Neural progenitor cell (in vitro differentiated cells): Measurements from ENCODE around the gene TEX35. TPM values are rescaled to one million over a fixed set of nuclear protein-coding genes. Genes with fewer than 3 reads are reported as not detected.

Experiments used
- DNase-seq: peaks from one replicate; pipeline ENCODE4 v3.0.0-alpha.2; 2016; ENCODE audit warnings: low spot score
- H2AFZ ChIP-seq: fragments of 200-600 bp; sonication (generic); replicated peaks from 2 replicates; pipeline ENCODE4 v1.6.1; 2016; ENCODE audit warnings: antibody characterized with exemption
- H3F3A ChIP-seq: fragments of 200-600 bp; sonication (generic); 2 replicates; pipeline ENCODE4 v1.6.1; 2016; ENCODE audit warnings: antibody characterized with exemption, low read depth
- H3K27ac ChIP-seq: fragments of 200-600 bp; sonication (generic); 2 replicates; pipeline ENCODE4 v1.5.1; 2016; ENCODE audit warnings: mild to moderate bottlenecking
- H3K27me3 ChIP-seq: fragments of 200-600 bp; sonication (generic); 2 replicates; pipeline ENCODE4 v1.6.1; 2016; ENCODE audit warnings: mild to moderate bottlenecking, moderate library complexity
- H3K36me3 ChIP-seq: fragments of 200-600 bp; sonication (generic); 2 replicates; pipeline ENCODE4 v1.5.1; 2016
- H3K4me1 ChIP-seq: fragments of 200-600 bp; sonication (generic); 2 replicates; pipeline ENCODE4 v1.6.1; 2016; ENCODE audit warnings: mixed run types
- H3K4me2 ChIP-seq: fragments of 200-600 bp; sonication (generic); 2 replicates; pipeline ENCODE4 v1.6.1; 2016
- H3K4me3 ChIP-seq: fragments of 200-600 bp; sonication (generic); 2 replicates; pipeline ENCODE4 v1.5.1; 2016
- H3K79me2 ChIP-seq: fragments of 200-600 bp; sonication (generic); 2 replicates; pipeline ENCODE4 v1.6.1; 2016; ENCODE audit warnings: low read depth
- H3K9ac ChIP-seq: fragments of 200-600 bp; sonication (generic); 2 replicates; pipeline ENCODE4 v1.6.1; 2016
- H3K9me3 ChIP-seq: fragments of 200-600 bp; sonication (generic); 2 replicates; pipeline ENCODE4 v1.5.1; 2016; ENCODE audit warnings: low read depth
- H4K20me1 ChIP-seq: fragments of 200-600 bp; sonication (generic); 2 replicates; pipeline ENCODE4 v1.6.1; 2016; ENCODE audit warnings: low read depth
- H3K27ac Mint-ChIP-seq: 3 replicates; pipeline ENCODE4 v1.8.0; 2021; ENCODE audit warnings: mixed read lengths
- H3K27me3 Mint-ChIP-seq: 2 replicates; pipeline ENCODE4 v1.8.0; 2022; ENCODE audit warnings: low read depth, mild to moderate bottlenecking, inconsistent platforms, moderate library complexity, mixed read lengths; ENCODE audit not compliant: insufficient read depth
- H3K36me3 Mint-ChIP-seq: 3 replicates; pipeline ENCODE4 v1.8.0; 2021; ENCODE audit warnings: mixed read lengths
- H3K4me1 Mint-ChIP-seq: 3 replicates; pipeline ENCODE4 v1.8.0; 2021; ENCODE audit warnings: mixed read lengths
- H3K4me3 Mint-ChIP-seq: 3 replicates; pipeline ENCODE4 v1.8.0; 2021; ENCODE audit warnings: mild to moderate bottlenecking, moderate library complexity, mixed read lengths
- H3K9me3 Mint-ChIP-seq: 3 replicates; pipeline ENCODE4 v1.8.0; 2020; ENCODE audit warnings: mixed read lengths
- CTCF ChIP-seq: fragments of 200-600 bp; sonication (generic); IDR thresholded peaks from 2 replicates; pipeline ENCODE4 v1.5.1; 2017; ENCODE audit warnings: antibody characterized with exemption, mild to moderate bottlenecking
- EZH2 ChIP-seq: fragments of 200-600 bp; sonication (generic); IDR thresholded peaks from 2 replicates; pipeline ENCODE4 v1.6.1; 2017; ENCODE audit warnings: antibody characterized with exemption, mild to moderate bottlenecking, moderate library complexity
- EZH2phosphoT487 ChIP-seq: fragments of 200-600 bp; sonication (generic); IDR thresholded peaks from 2 replicates; pipeline ENCODE4 v1.6.1; 2017; ENCODE audit warnings: antibody characterized with exemption
- total RNA-seq: library from RNA; depleted of rRNA; stranded (reverse); fragments of >200 nt; gene quantifications from 2 replicates; pipeline ENCODE4 v1.2.3, GENCODE V29; 2015; ENCODE audit warnings: low replicate concordance

The TEX35 gene
- total RNA-seq, 1 donor from 2014 or later, result not detected

DNA sequence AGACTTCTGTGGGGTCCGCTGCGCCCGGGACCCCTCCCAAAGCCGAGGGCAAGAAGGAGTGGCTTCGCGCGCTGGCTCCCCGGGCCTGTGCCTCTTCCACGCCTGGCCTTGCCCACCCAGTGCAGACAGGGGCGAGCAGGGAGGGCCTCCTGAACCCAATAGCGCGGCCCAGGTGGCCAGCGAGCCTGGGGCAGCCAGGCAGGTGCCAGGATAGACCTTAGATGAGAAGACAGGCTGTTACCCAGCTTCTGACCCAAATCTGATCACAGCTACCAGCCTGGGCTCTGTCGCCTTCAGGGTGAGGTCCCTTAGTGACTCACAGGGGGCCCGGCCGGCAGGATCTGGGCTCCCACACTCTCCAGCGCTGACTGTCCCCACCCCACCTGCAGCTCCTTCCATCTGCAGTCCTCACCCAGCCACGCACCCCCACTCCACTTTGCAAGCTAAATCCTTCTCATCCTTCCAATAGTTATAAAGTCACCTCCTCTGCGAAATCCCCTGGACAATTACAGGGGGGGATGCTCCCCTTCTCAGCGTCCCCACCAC is 25.8 kb upstream of the TEX35 start:
- peaks cover 3% of the 10 kb centered on the region for H3K36me3 Mint-ChIP-seq
- Histone ChIP-seq H3K79me2 (no peaks in the 10 kb centered on the region), H2AFZ (no peak overlapping the region), H3K36me3 (no peaks in the 10 kb centered on the region), H3K27me3 (no peaks in the 10 kb centered on the region), H3F3A (no peaks in the 10 kb centered on the region), H3K4me2 (no peak overlapping the region), H3K9me3 (no peaks in the 10 kb centered on the region), H3K4me3 (no peak overlapping the region), H3K4me1 (peaks cover 5% of the 10 kb centered on the region), H3K9ac (no peak overlapping the region), H3K27ac (no peak overlapping the region), H4K20me1 (no peaks in the 10 kb centered on the region)
- no peak for TF ChIP-seq EZH2phosphoT487
- TF ChIP-seq CTCF, result no peak
- no peak for TF ChIP-seq EZH2
- peak overlapping the region; percentile 57 for H3K27ac Mint-ChIP-seq
- no peaks in the 10 kb centered on the region for H3K9me3 Mint-ChIP-seq
- no peak overlapping the region for H3K4me3 Mint-ChIP-seq
- peaks cover 8% of the 10 kb centered on the region for H3K27me3 Mint-ChIP-seq
- DNase-seq, result no peak
- peaks cover 6% of the 10 kb centered on the region for H3K4me1 Mint-ChIP-seq

DNA sequence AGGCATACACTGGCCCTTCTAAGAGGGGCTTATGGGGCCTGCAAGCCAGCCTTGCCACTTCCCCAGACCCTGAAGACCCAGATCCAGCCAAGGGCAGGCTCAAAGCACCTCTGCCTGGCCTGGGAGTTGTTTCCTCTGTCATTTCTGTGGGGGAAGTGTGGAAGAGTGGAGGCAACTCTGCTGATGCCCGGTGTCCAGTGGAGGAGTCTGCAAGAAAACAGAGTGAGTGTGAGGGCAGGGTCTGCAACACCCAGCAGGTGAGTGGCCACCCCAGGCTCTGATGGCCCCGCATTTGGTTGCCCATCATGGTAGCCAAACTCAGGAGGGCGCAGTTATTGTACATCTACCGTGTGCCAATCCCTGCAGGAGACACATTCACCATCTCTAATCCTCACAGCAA is 24.5 kb upstream of the TEX35 start:
- TF ChIP-seq EZH2phosphoT487 (no peak), CTCF (no peak), EZH2 (no peak)
- Mint-ChIP-seq H3K36me3 (peaks cover 1% of the 10 kb centered on the region), H3K4me1 (peaks cover 6% of the 10 kb centered on the region), H3K4me3 (no peak overlapping the region), H3K27me3 (peaks cover 8% of the 10 kb centered on the region), H3K9me3 (no peaks in the 10 kb centered on the region), H3K27ac (no peak overlapping the region)
- no peak for DNase-seq
- no peaks in the 10 kb centered on the region for H3K79me2 ChIP-seq
- no peaks in the 10 kb centered on the region for H3K36me3 ChIP-seq
- no peaks in the 10 kb centered on the region for H4K20me1 ChIP-seq
- no peaks in the 10 kb centered on the region for H3F3A ChIP-seq
- H3K4me2 ChIP-seq, result no peak overlapping the region
- H3K9me3 ChIP-seq, result no peaks in the 10 kb centered on the region
- H3K27ac ChIP-seq, result no peak overlapping the region
- no peak overlapping the region for H3K9ac ChIP-seq
- H2AFZ ChIP-seq, result no peak overlapping the region
- H3K4me1 ChIP-seq, result no peaks in the 10 kb centered on the region
- no peak overlapping the region for H3K4me3 ChIP-seq
- H3K27me3 ChIP-seq, result no peaks in the 10 kb centered on the region

DNA sequence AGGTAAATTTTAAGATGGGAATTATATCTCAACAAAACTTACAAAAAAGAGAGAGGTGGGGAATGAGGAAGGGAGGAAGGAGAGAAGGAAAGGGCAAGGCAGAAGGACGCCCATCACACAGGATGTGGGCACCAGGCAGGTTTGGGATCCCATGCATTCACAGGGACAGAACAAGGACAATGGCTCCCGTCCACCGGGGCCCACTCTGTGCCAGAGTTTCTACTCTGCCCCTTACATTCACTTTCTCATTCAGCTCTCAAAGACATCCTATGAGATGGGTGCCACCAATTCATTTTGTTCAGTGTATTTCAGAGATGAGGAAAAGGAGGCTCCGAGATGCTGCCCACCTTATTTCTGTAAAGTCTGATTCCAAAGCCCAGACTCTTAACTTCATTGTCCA is 23.5 kb upstream of the TEX35 start:
- no peaks in the 10 kb centered on the region for H3K36me3 ChIP-seq
- no peaks in the 10 kb centered on the region for H3K9me3 Mint-ChIP-seq
- no peaks in the 10 kb centered on the region for H3K79me2 ChIP-seq
- no peaks in the 10 kb centered on the region for H4K20me1 ChIP-seq
- no peaks in the 10 kb centered on the region for H3K27me3 ChIP-seq
- TF ChIP-seq EZH2phosphoT487 (no peak), CTCF (no peak), EZH2 (no peak)
- H3K27me3 Mint-ChIP-seq, result peaks cover 6% of the 10 kb centered on the region
- no peak overlapping the region for H3K4me2 ChIP-seq
- no peak overlapping the region for H3K27ac Mint-ChIP-seq
- H3K4me3 Mint-ChIP-seq, result no peak overlapping the region
- H2AFZ ChIP-seq, result no peak overlapping the region
- H3K9ac ChIP-seq, result no peak overlapping the region
- H3K27ac ChIP-seq, result no peak overlapping the region
- H3K4me3 ChIP-seq, result no peak overlapping the region
- no peak for DNase-seq
- no peaks in the 10 kb centered on the region for H3K9me3 ChIP-seq
- peaks cover 6% of the 10 kb centered on the region for H3K4me1 Mint-ChIP-seq
- no peaks in the 10 kb centered on the region for H3F3A ChIP-seq
- no peaks in the 10 kb centered on the region for H3K4me1 ChIP-seq
- no peaks in the 10 kb centered on the region for H3K36me3 Mint-ChIP-seq
